A549 treated with CORT108297 at 1 μM for 4 hours (cell line): Measurements from ENCODE around the gene VPS13D. TPM values are rescaled to one million over a fixed set of nuclear protein-coding genes. Genes with fewer than 3 reads are reported as not detected.

Experiments used
- total RNA-seq: library from RNA; stranded (reverse); fragments of 200-300 nt; extraction: Qiagen RNA extraction; gene quantifications from 5 replicates; pipeline ENCODE4 v1.2.3, GENCODE V29; 2022

Gene VPS13D
- total RNA-seq, result 5.8 to 7.8 TPM (median 6.5 TPM) in 5 replicates

DNA sequence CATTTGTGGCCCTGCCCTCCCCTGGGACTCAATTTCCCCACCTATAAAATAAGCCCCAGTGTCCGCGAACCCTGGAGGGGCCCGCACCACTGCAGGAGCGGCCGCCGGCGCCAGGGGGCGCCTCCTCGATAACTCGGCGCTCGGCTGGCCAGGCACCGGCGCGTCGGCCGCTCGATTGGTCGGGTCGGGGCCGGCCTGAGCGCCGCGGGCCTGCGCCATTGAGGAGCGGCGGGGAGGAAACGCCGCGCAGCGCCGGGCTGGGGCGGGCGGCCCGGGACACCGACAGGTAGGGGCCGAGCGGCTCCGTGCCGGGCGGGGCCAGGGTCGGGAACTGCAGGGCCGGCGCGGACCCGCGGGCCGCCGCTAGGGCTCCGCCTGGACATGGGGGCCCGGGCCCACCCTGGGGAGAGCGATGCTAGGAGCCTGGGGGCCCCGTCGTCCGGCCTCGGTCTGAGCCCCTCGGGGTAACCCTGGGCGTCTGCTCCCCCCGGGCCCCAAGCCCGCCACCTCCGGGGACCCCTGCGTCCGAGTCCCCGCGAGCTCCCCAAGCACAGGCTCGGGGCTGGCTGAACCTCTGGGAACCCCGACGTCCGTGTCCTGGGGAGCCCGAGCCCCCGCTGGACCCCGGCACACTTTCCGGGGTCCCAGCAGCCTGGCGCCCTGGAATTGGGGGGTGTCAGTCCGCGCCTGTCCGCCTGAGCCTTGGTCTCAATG is at the start of gene VPS13D:
Gene VPS13D (plus strand): TSS at position 196 of the 714 bp plus-strand sequence. CDS start 4,237 bp downstream, outside the sequence.

Other genes starting within 250 kb of the VPS13D start
- 31.1 to 35.1 TPM (median 34.7 TPM) in 5 replicates for gene MFN2, start 249.6 kb upstream of the VPS13D start, total RNA-seq
- gene MIIP, start 210.5 kb upstream of the VPS13D start, total RNA-seq, result 10.9 to 18.9 TPM (median 15.2 TPM) in 5 replicates
- gene TNFRSF8, start 166.7 kb upstream of the VPS13D start, total RNA-seq, result 0.06 to 0.12 TPM (median 0.08 TPM) in 5 replicates
- 0.21 to 0.47 TPM (median 0.35 TPM) in 5 replicates for gene TNFRSF1B, start 63.0 kb upstream of the VPS13D start, total RNA-seq